GM19395 (cell line): Measurements from ENCODE around the gene LPP.

Experiments
- ATAC-seq: cut with Tn5 transposase; IDR thresholded peaks from one replicate; pipeline ENCODE4 v1.9.1; 2021; ENCODE audit warnings: mild to moderate bottlenecking, moderate library complexity; ENCODE audit not compliant: unreplicated experiment

LPP gene

GRCh38 chr3:188656196-188656982 lies 502.4 kb downstream of the LPP start:
- no peak for ATAC-seq

- ATAC-seq: no peak
Observed at GRCh38 chr3:188658606-188659005, 504.6 kb downstream of the LPP start.

- ATAC-seq: no peak
Observed at GRCh38 chr3:188659449-188660090, 505.6 kb downstream of the LPP start.

- no peak for ATAC-seq
Observed at GRCh38 chr3:188660415-188660814, 506.5 kb downstream of the LPP start.

GRCh38 chr3:188661806-188662205 lies 507.8 kb downstream of the LPP start:
- no peak for ATAC-seq

DNA sequence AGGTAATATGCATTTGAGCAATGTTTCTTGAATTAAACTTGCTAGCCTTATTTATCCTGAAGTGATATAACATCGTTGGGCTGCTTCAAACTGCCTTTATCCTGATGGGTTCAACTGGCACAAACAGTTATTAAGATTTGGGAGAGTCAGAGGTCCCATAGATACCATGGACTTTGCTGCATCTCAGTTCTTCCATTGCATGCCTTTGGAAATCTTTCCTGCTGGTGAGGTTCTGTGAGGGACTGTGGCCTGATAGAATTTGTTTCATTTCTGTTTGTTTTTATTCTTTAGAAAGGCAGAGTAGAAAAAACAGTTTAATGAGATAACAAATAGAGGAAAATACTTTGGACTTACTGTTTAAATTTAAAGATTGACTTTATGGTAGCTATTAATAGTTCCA lies 508.3 kb downstream of the LPP start:
- no peak for ATAC-seq

DNA sequence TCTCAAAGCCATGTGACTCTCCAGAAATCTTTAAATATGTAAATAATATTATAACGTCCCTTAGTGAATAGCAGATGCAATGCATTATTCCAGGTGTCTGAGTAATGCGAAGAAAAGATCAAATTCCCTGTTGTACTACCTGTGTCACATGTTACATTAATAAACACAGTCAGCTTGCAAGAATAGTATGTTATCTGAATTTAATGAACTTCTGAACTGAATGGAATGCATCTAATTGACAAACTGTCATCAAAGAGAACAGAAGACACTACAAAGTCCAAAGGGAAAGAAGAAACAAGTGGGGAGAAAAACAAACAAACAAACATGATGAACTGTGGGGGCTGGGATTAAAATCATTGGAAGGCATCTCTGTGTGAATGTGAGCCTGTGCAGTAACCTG lies 508.8 kb downstream of the LPP start:
- ATAC-seq: no peak

DNA sequence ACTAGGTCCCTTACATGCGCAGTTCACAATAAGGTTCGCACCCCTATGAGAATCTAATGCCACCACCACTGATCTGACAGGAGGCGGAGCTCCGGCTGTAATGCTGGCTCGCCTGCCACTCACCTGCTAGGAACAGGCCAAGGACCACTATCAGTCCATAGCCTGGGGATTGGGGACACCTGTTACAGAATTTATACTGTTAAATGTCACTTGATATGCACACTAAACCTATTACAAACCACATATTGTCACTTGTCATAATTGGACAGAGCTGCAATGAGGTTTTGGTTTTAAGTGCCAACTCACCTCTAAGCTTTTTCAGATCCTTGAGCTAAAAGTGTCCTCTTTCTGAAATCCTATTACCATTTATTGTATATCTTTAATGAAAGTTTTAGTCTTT lies 509.9 kb downstream of the LPP start:
- ATAC-seq: no peak

- ATAC-seq: no peak
Observed at GRCh38 chr3:188664795-188665194, 510.8 kb downstream of the LPP start.

- ATAC-seq: no peak
Observed at GRCh38 chr3:188667926-188668325, 514.0 kb downstream of the LPP start.

DNA sequence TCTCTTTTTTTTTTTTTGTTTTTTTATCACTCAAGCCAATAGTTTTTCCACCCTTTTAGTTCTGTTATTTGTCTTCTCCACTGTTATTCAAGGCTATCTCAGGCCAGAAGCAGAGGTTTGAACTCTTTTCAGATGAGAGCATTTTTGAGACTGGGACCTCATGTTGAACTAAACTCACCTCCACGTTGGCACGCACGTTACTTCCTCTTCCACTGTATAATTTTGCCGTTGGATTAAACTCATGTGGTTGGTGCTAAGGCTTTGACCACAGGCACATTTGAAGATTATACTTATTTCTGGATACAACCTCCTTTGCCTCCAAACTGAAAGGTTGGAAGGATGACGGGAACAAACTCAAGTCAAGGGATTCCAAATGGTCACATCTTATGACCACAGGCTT lies 516.5 kb downstream of the LPP start:
- no peak for ATAC-seq

- no peak for ATAC-seq
Observed at GRCh38 chr3:188671971-188672370, 518.0 kb downstream of the LPP start.

DNA sequence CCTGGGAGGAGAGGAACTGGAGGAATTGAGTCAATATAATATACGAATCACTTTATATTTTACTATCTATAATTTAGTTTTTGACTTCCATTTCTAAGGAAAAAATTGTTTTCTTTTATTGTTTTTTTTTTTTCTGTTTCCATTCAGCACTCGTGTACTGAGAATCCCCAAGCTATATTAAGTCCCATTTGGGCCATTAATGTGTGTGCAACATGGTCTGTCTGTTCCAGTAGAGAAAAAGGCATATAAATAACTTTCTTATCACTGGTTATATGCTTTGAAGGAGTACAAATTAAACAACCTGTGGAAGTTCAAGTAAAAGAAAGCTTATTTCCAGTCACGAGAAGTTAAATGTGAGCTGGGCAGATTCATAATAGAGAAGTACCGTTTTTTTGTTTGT lies 518.9 kb downstream of the LPP start:
- no peak for ATAC-seq

DNA sequence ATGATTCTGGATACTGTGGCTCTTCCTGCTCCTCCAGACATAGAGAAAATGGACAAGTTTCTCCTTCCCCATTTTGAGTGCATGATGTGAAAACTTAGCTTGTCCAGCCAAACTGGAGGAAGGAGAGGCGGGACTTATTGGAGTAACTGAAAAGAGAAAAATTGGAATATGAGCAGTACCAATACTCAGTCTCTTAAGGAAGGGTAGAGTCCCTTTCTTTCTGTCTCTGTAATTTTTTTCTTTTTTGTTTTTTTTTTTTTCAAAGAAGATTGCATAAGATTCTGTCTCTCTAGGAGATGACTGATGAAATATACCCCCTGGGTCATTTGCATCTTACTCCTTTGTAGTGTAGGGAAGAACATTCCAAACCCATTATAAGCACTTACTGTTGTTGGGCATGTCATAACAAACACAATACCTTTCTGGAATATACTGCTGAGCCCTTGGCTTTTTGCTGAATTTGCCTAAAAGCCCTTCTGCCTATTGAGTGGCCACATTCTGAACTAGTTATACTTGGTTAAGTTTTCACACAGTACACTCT lies 519.8 kb downstream of the LPP start:
- ATAC-seq: no peak

DNA sequence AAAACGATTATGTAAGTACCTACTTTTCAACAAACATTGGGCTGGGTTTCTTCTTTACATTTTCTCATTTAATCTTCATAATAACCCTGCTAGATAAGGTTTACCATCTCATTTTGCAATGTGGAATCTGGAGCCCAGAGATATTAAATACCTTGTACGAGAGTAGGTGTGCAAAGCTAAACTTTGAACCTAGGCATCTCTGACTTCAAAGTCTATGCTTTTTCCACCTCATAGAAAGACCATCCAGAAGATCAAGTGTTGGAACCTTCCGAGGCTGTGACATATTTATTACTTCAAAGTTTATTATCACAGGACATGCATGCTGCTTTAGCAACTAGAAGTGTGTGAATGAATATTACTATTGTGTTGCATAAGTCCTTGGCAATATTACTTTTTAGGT lies 520.6 kb downstream of the LPP start:
- ATAC-seq: no peak

DNA sequence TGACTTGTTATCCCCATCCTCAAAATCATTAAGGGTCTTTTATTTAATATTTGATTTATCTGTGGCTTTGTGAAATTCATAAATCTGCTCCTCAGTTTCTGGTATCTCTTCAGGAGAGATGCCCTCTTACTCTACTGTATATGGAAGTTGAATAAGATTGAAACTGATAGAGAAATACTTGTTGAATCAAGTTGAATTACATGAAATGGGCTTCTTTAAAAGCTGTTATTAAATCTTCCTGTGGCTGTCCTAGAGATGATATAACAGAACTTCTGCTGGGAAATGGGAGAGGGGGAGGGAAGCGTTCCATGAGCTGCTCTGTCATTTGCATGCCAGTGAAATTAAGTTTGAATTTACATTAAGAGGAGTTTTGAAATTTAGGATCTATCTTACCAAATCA lies 523.4 kb downstream of the LPP start:
- no peak for ATAC-seq

GRCh38 chr3:188680189-188680588 lies 526.2 kb downstream of the LPP start:
- no peak for ATAC-seq

- no peak for ATAC-seq
Observed at GRCh38 chr3:188680605-188681004, 526.6 kb downstream of the LPP start.

- ATAC-seq: no peak
Observed at GRCh38 chr3:188682316-188682715, 528.4 kb downstream of the LPP start.

- no peak for ATAC-seq
Observed at GRCh38 chr3:188683032-188683521, 529.1 kb downstream of the LPP start.

DNA sequence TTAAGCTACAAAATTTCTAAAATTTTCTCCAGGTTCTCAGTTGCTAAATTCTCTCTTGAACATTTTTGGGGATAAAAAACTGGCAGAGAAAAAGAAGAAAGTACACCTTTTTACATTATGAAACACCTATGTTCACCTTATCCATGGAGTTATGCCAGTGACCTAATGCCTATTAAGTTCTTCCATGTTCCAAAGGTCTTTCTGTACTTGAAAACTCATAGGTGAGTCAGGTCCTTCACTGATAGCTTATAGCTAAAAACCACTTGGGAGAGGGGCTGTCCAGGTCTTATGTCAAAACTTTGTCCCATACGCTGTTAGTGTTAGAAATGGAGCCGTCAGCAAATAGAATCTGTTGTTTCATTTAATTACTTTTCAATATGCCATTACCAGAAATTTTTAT lies 530.3 kb downstream of the LPP start:
- no peak for ATAC-seq

- no peak for ATAC-seq
Observed at GRCh38 chr3:188685789-188686188, 531.8 kb downstream of the LPP start.
